ENCODE data around the gene HPSE2.

The HPSE2 gene

GRCh38 chr10:98539578-98539977 is 696.1 kb downstream of the HPSE2 start:
- H3K9ac ChIP-seq (ENCODE audit: insufficient read length) = no peak overlapping the region
- H3K4me3 ChIP-seq = no peak overlapping the region
- H3K27ac ChIP-seq = no peak overlapping the region
- H3K36me3 ChIP-seq (ENCODE audit: insufficient read depth, low read length) = no peaks in the 10 kb centered on the region
- H3K9me3 ChIP-seq (ENCODE audit: low read depth, low read length) = no peaks in the 10 kb centered on the region
- DNase-seq (ENCODE audit: low read depth, low spot score) = no peak
- TF ChIP-seq EZH2 (IDR thresholded peaks at IDR 0.05) = no peak
- TF ChIP-seq POLR2AphosphoS5 (IDR thresholded peaks at IDR 0.05; ENCODE audit: borderline replicate concordance, low read depth, low read length) = no peak

- Histone ChIP-seq H3K9me3 (ENCODE audit: low read depth, low read length) (no peaks in the 10 kb centered on the region), H3K4me3 (no peak overlapping the region), H3K27ac (no peak overlapping the region), H3K9ac (ENCODE audit: insufficient read length) (no peak overlapping the region), H3K36me3 (ENCODE audit: insufficient read depth, low read length) (no peaks in the 10 kb centered on the region)
- DNase-seq (ENCODE audit: low read depth, low spot score) = no peak
- no peak for TF ChIP-seq EZH2 (IDR thresholded peaks at IDR 0.05)
Observed at GRCh38 chr10:98538472-98538871, 697.2 kb downstream of the HPSE2 start.

- Histone ChIP-seq H3K4me3 (no peak overlapping the region), H3K9ac (ENCODE audit: insufficient read length) (no peak overlapping the region), H3K27ac (no peak overlapping the region), H3K9me3 (ENCODE audit: low read depth, low read length) (no peaks in the 10 kb centered on the region), H3K36me3 (ENCODE audit: insufficient read depth, low read length) (no peaks in the 10 kb centered on the region)
- TF ChIP-seq FOXP2 (optimal IDR thresholded peaks at IDR 0.05; ENCODE audit: control extremely low read depth, extremely low read length, insufficient read depth) (no peak), EZH2 (IDR thresholded peaks at IDR 0.05) (no peak), POLR2AphosphoS5 (IDR thresholded peaks at IDR 0.05; ENCODE audit: borderline replicate concordance, low read depth, low read length) (no peak)
- DNase-seq (ENCODE audit: low read depth, low spot score) = no peak
Observed at GRCh38 chr10:98536551-98536950, 699.1 kb downstream of the HPSE2 start.

GRCh38 chr10:98533746-98534445 is 701.8 kb downstream of the HPSE2 start:
- DNase-seq (ENCODE audit: low read depth, low spot score) = no peak
- no peak for TF ChIP-seq POLR2AphosphoS5 (IDR thresholded peaks at IDR 0.05; ENCODE audit: borderline replicate concordance, low read depth, low read length)
- TF ChIP-seq EZH2 (IDR thresholded peaks at IDR 0.05) = no peak
- no peak for TF ChIP-seq FOXP2 (optimal IDR thresholded peaks at IDR 0.05; ENCODE audit: control extremely low read depth, extremely low read length, insufficient read depth)
- H3K27ac ChIP-seq = no peak overlapping the region
- no peak overlapping the region for H3K9ac ChIP-seq (ENCODE audit: insufficient read length)
- H3K9me3 ChIP-seq (ENCODE audit: low read depth, low read length) = no peaks in the 10 kb centered on the region
- H3K4me3 ChIP-seq = no peak overlapping the region
- no peaks in the 10 kb centered on the region for H3K36me3 ChIP-seq (ENCODE audit: insufficient read depth, low read length)

DNA sequence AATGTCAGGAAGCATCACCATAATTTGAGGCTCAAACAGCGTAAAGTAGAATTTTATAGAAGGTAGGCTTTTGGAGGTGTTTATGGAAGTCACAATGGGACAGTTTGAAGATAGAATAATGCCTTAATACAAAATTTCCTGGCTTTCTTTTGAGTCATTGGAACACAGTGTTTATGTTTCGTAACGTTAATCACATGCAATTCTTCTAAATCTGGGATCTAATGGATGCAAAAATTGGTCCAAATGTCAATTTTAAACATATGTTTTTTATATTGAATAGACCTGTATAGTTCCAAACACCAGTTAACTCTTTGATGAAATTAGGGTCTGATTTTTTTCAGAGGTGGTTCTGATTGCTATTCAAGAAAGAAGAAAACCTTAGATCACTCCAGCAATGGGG is 702.4 kb downstream of the HPSE2 start:
- Histone ChIP-seq H3K9ac (ENCODE audit: insufficient read length) (no peak overlapping the region), H3K36me3 (ENCODE audit: insufficient read depth, low read length) (no peaks in the 10 kb centered on the region), H3K9me3 (ENCODE audit: low read depth, low read length) (no peaks in the 10 kb centered on the region), H3K4me3 (no peak overlapping the region), H3K27ac (no peak overlapping the region)
- TF ChIP-seq FOXP2 (optimal IDR thresholded peaks at IDR 0.05; ENCODE audit: control extremely low read depth, extremely low read length, insufficient read depth) (no peak), POLR2AphosphoS5 (IDR thresholded peaks at IDR 0.05; ENCODE audit: borderline replicate concordance, low read depth, low read length) (no peak), EZH2 (IDR thresholded peaks at IDR 0.05) (no peak)
- DNase-seq (ENCODE audit: low read depth, low spot score) = no peak

DNA sequence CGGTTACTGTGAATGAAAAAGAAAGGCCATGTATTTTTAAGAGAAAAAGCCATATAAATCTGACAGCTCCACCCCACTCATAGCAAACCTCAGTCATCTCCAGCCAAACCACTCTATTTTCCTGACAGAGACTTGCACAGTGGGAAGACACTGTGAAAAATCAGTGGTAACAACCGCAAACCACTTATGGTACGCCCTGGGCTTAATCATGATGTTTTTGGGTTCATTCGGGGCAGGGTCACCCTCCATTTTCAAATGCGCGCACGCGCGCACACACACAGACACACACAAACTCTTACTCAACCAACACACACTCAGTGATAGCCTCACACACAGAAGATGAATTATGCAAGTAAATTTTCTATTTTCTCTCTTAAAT is 706.9 kb downstream of the HPSE2 start:
- Histone ChIP-seq H3K9me3 (ENCODE audit: low read depth, low read length) (no peaks in the 10 kb centered on the region), H3K9ac (ENCODE audit: insufficient read length) (no peak overlapping the region), H3K27ac (no peak overlapping the region), H3K4me3 (no peak overlapping the region), H3K36me3 (ENCODE audit: insufficient read depth, low read length) (no peaks in the 10 kb centered on the region)
- TF ChIP-seq FOXP2 (optimal IDR thresholded peaks at IDR 0.05; ENCODE audit: control extremely low read depth, extremely low read length, insufficient read depth) (no peak), EZH2 (IDR thresholded peaks at IDR 0.05) (no peak), POLR2AphosphoS5 (IDR thresholded peaks at IDR 0.05; ENCODE audit: borderline replicate concordance, low read depth, low read length) (no peak)
- peak; percentile 3 for DNase-seq (ENCODE audit: low read depth, low spot score)

GRCh38 chr10:98528166-98528804 is 707.4 kb downstream of the HPSE2 start:
- TF ChIP-seq FOXP2 (optimal IDR thresholded peaks at IDR 0.05; ENCODE audit: control extremely low read depth, extremely low read length, insufficient read depth) (no peak), POLR2AphosphoS5 (IDR thresholded peaks at IDR 0.05; ENCODE audit: borderline replicate concordance, low read depth, low read length) (no peak), EZH2 (IDR thresholded peaks at IDR 0.05) (no peak)
- no peak overlapping the region for H3K9ac ChIP-seq (ENCODE audit: insufficient read length)
- H3K36me3 ChIP-seq (ENCODE audit: insufficient read depth, low read length) = no peaks in the 10 kb centered on the region
- H3K4me3 ChIP-seq = no peak overlapping the region
- no peaks in the 10 kb centered on the region for H3K9me3 ChIP-seq (ENCODE audit: low read depth, low read length)
- H3K27ac ChIP-seq = no peak overlapping the region
- DNase-seq (ENCODE audit: low read depth, low spot score) = no peak

DNA sequence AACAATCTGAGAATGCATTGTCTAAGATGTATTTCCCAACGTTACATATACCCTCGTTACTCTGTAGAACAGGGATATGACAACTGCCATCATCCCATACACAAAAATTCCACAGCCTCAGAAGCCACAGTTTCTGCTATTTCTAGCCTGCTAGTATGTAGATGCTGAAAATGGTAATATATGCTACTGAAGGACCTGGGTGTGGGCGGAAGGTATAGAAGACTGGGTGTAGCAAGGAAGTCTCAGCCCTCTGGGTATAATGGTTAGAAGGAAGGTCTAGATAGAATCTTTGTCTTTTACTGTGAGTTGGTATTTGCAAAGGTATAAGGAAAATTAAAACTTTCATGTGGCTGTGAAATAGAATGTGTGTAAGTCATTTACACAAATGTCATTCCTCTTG is 709.7 kb downstream of the HPSE2 start:
- TF ChIP-seq FOXP2 (optimal IDR thresholded peaks at IDR 0.05; ENCODE audit: control extremely low read depth, extremely low read length, insufficient read depth) (no peak), POLR2AphosphoS5 (IDR thresholded peaks at IDR 0.05; ENCODE audit: borderline replicate concordance, low read depth, low read length) (no peak), EZH2 (IDR thresholded peaks at IDR 0.05) (no peak)
- no peaks in the 10 kb centered on the region for H3K36me3 ChIP-seq (ENCODE audit: insufficient read depth, low read length)
- H3K4me3 ChIP-seq = no peak overlapping the region
- H3K9me3 ChIP-seq (ENCODE audit: low read depth, low read length) = no peaks in the 10 kb centered on the region
- H3K9ac ChIP-seq (ENCODE audit: insufficient read length) = no peak overlapping the region
- no peak for DNase-seq (ENCODE audit: low read depth, low spot score)
- no peak overlapping the region for H3K27ac ChIP-seq

GRCh38 chr10:98524124-98524523 is 711.5 kb downstream of the HPSE2 start:
- TF ChIP-seq EZH2 (IDR thresholded peaks at IDR 0.05) = no peak
- no peak for TF ChIP-seq POLR2AphosphoS5 (IDR thresholded peaks at IDR 0.05; ENCODE audit: borderline replicate concordance, low read depth, low read length)
- TF ChIP-seq FOXP2 (optimal IDR thresholded peaks at IDR 0.05; ENCODE audit: control extremely low read depth, extremely low read length, insufficient read depth) = no peak
- H3K9me3 ChIP-seq (ENCODE audit: low read depth, low read length) = no peaks in the 10 kb centered on the region
- no peak overlapping the region for H3K27ac ChIP-seq
- H3K4me3 ChIP-seq = no peak overlapping the region
- no peak overlapping the region for H3K9ac ChIP-seq (ENCODE audit: insufficient read length)
- no peaks in the 10 kb centered on the region for H3K36me3 ChIP-seq (ENCODE audit: insufficient read depth, low read length)
- DNase-seq (ENCODE audit: low read depth, low spot score) = no peak
